ENCODE data around the gene SHLD2. TPM values are rescaled to one million over a fixed set of nuclear protein-coding genes. Genes with fewer than 3 reads are reported as not detected.

Gene SHLD2
- total and polyA plus RNA-seq, 9 donors = 11.5 to 32.3 (median 24.8) TPM

DNA sequence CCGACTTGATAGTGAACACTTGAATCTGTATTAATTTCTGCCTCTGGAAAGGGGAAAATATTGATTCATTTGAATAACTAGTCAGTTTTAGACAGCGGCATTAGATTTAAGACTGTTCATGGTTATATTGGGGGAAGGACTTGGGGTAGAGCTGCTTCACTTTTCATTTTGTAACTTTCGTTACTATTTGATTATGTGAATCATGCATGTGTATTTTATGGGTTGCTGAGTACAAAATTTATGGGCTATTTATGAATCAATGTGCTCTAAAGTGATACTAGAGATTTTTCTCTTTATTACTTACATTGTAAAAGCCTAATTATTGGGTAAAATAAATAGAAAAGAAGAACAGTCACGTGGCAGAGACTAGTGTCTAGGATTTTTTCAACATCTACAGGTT, 5.3 kb upstream of the SHLD2 start:
- intact Hi-C loops (cut with DNase I) = loop anchor here in 2 of 4 donors (5.0 to 10.0 kb wide), 3 partner anchors 117 to 155 kb away; partner anchors contain the start of gene ADIRF (in 1 of the 2)
- peaks cover 5% of the 10 kb centered on the region for H3K4me1 ChIP-seq (ENCODE audit: insufficient read depth)
- H3K27ac ChIP-seq = no peak overlapping the region
- no peak overlapping the region for H3K4me3 ChIP-seq
- H3K27me3 ChIP-seq = no peaks in the 10 kb centered on the region
- DNase-seq = no peak
- WGBS, 3 donors = 84 to 94% (median 93%) methylated on average over 4 of the region's 4 CpGs
- H3K36me3 ChIP-seq = no peaks in the 10 kb centered on the region
- TF ChIP-seq POLR2A (IDR thresholded peaks at IDR 0.05) = no peak
- no peaks in the 10 kb centered on the region for H3K9me3 ChIP-seq

- WGBS, 3 donors = 83 to 95% (median 92%) methylated on average over 4 of the region's 4 CpGs
- peaks cover 6% of the 10 kb centered on the region for H3K4me1 ChIP-seq (ENCODE audit: insufficient read depth)
- DNase-seq = no peak
- H3K9me3 ChIP-seq = no peaks in the 10 kb centered on the region
- no peaks in the 10 kb centered on the region for H3K36me3 ChIP-seq
- H3K27me3 ChIP-seq = no peaks in the 10 kb centered on the region
- intact Hi-C loops (cut with DNase I) = loop anchor here in 2 of 4 donors (5.0 to 10.0 kb wide), 3 partner anchors 118 to 156 kb away; partner anchors contain the start of gene ADIRF (in 1 of the 2)
- TF ChIP-seq EP300 (IDR thresholded peaks at IDR 0.05) = no peak
- no peak for TF ChIP-seq POLR2A (IDR thresholded peaks at IDR 0.05)
- TF ChIP-seq, protein P1, sequence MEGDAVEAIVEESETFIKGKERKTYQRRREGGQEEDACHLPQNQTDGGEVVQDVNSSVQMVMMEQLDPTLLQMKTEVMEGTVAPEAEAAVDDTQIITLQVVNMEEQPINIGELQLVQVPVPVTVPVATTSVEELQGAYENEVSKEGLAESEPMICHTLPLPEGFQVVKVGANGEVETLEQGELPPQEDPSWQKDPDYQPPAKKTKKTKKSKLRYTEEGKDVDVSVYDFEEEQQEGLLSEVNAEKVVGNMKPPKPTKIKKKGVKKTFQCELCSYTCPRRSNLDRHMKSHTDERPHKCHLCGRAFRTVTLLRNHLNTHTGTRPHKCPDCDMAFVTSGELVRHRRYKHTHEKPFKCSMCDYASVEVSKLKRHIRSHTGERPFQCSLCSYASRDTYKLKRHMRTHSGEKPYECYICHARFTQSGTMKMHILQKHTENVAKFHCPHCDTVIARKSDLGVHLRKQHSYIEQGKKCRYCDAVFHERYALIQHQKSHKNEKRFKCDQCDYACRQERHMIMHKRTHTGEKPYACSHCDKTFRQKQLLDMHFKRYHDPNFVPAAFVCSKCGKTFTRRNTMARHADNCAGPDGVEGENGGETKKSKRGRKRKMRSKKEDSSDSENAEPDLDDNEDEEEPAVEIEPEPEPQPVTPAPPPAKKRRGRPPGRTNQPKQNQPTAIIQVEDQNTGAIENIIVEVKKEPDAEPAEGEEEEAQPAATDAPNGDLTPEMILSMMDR (IDR thresholded peaks at IDR 0.05) = no peak
- H3K4me3 ChIP-seq = no peak overlapping the region
- H3K27ac ChIP-seq = no peak overlapping the region
Measured at GRCh38 chr10:87090779-87091178, 4.2 kb upstream of the SHLD2 start.

DNA sequence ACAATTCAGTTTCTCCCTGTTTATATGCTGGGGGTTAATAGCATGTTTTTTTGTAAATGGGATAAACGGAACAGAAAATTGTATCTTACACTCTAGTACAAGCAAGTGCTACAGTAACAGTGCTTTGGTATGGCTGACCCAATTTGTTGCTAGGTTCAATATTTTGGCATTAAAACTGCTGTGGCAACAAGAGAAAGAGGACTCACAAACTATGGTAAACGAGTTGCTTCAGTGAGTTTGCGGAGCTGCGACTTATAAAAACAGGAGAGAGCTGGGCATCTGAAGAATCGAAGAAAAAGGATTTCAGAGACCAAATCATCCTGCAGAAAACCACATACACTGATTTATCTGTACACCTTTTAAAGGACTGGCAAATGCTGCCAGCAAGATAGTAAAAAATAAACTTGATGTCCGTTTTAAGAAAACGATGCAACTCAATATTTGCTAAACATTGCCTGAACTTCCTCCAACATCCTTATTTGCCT, 2.6 kb upstream of the SHLD2 start:
- Histone ChIP-seq H3K36me3 (no peaks in the 10 kb centered on the region), H3K9me3 (no peaks in the 10 kb centered on the region), H3K27ac (peak overlapping the region in 1 of 2 donors; percentile 94), H3K4me3 (peak overlapping the region; percentile 83), H3K27me3 (no peaks in the 10 kb centered on the region), H3K4me1 (ENCODE audit: insufficient read depth) (peaks cover 7% of the 10 kb centered on the region)
- 5 to 6% (median 5%) methylated on average over 7 of the region's 7 CpGs for WGBS, 3 donors
- no peak for DNase-seq
- intact Hi-C loops (cut with DNase I) = loop anchor here in 2 of 4 donors (5.0 to 10.0 kb wide), 3 partner anchors 120 to 158 kb away; partner anchors contain the start of gene ADIRF (in 1 of the 2)
- TF ChIP-seq EP300 (IDR thresholded peaks at IDR 0.05) (no peak), POLR2A (IDR thresholded peaks at IDR 0.05) (no peak)
- TF ChIP-seq, protein P1 (IDR thresholded peaks at IDR 0.05) = no peak

DNA sequence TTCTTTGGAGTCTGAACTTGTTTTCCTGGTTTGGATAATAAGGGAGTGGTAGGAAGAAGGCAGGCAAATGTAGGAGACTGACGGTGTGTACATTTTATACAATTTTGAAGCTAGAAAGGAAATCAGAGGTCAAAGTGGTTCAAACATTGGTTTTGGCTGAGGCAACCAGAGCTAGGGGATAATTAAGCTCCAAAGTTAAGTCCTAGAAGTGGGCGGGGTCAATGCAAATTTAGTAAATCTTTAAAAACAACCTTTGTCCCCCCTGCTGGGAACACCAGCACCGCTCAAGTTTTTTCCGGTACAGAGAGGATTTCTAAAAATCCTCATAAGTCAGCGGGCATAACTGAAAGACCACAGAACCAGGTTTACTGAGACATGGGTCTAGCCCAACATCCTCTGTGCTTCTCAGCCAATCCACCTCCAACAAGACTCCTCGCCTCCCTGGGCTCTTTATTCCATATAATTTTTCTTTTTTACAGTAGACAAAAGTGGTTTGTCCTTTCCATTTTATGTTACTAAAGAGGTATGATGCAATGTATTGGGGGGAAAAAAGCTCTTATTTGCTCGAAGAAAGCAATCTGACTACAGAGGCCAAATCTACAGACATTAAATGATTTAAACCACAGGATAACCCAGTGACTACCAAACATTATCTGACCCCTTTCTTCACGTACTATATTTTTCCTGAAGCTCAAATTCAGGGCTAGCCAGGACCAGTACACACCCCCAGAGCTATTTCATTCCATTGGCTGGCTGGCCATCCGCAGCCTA, 2.0 kb upstream of the SHLD2 start:
- peak in 1 of 5 donors; percentile 32 for DNase-seq
- Histone ChIP-seq H3K27me3 (no peaks in the 10 kb centered on the region), H3K9me3 (no peaks in the 10 kb centered on the region), H3K4me1 (ENCODE audit: insufficient read depth) (peaks cover 6% of the 10 kb centered on the region), H3K27ac (peak overlapping the region in 1 of 2 donors; percentile 94), H3K4me3 (peak overlapping the region; percentile 83), H3K36me3 (no peaks in the 10 kb centered on the region)
- WGBS, 3 donors = 2% methylated on average over 9 of the region's 9 CpGs
- no peak for TF ChIP-seq POLR2A (IDR thresholded peaks at IDR 0.05)
- TF ChIP-seq EP300 (IDR thresholded peaks at IDR 0.05) = no peak
- TF ChIP-seq, protein P1 (IDR thresholded peaks at IDR 0.05) = no peak
- intact Hi-C loops (cut with DNase I) = loop anchor here in 2 of 4 donors (5.0 to 10.0 kb wide), 3 partner anchors 121 to 158 kb away; partner anchors contain the start of gene ADIRF (in 1 of the 2)

All from ovary (tissue), 9 donors.